HEK293 (cell line): ENCODE results near the gene EOMES.

Source experiments
- CTCF ChIA-PET: fragments of 350-600 bp; formaldehyde crosslinking; extraction: SDS; loops from one replicate; lab custom pipeline; 2021; ENCODE audit warnings: antibody characterized with exemption; lab: Yijun Ruan, JAX
- POLR2A ChIA-PET: fragments of 300-600 bp; formaldehyde crosslinking; extraction: SDS; loops from one replicate; lab custom pipeline; 2020; ENCODE audit warnings: antibody characterized with exemption, inconsistent platforms; lab: Yijun Ruan, JAX
- H3K27ac ChIP-seq: fragments of 200-500 bp; sonication (Bioruptor generic); 2 replicates; pipeline ENCODE4 v1.5.1; 2014; ENCODE audit warnings: low read depth, low read length, control low read depth, inconsistent platforms; ENCODE audit errors: extremely low read depth
- H3K36me3 ChIP-seq, 2 experiments: fragments of 200-500 bp in 1 of 2; sonication (Bioruptor generic) in 1 of 2; 1 replicate in 1 of 2; 2 replicates in 1 of 2; pipeline ENCODE4 v1.5.1; 2014 to 2017; ENCODE audit warnings: inconsistent platforms in 2 of 2, low read length in 2 of 2; ENCODE audit not compliant: control insufficient read depth in 2 of 2, insufficient read depth in 1 of 2
- H3K4me1 ChIP-seq: fragments of 200-500 bp; sonication (Bioruptor generic); 2 replicates; pipeline ENCODE4 v1.5.1; 2014; ENCODE audit warnings: mild to moderate bottlenecking, low read length, inconsistent platforms; ENCODE audit not compliant: control insufficient read depth, insufficient read depth
- H3K4me3 ChIP-seq: 2 replicates; pipeline ENCODE4 v1.5.1; 2011; ENCODE audit warnings: low read depth, mild to moderate bottlenecking, control low read depth, low read length, moderate library complexity
- H3K9me3 ChIP-seq: fragments of 200-500 bp; sonication (Bioruptor generic); 2 replicates; pipeline ENCODE4 v1.5.1; 2014; ENCODE audit warnings: low read depth, low read length, inconsistent platforms; ENCODE audit not compliant: control insufficient read depth, insufficient read depth
- KLF1 ChIP-seq: fragments of 450-650 bp; formaldehyde crosslinking; IDR thresholded peaks from 2 replicates; pipeline ENCODE4 v1.5.1; 2016; ENCODE audit warnings: missing biosample characterization, missing genetic modification characterization
- KLF8 ChIP-seq: fragments of 450-650 bp; formaldehyde crosslinking; IDR thresholded peaks from 2 replicates; pipeline ENCODE4 v1.5.1; 2016; ENCODE audit warnings: missing biosample characterization, missing genetic modification characterization
- MEIS1 ChIP-seq: sonication (generic); formaldehyde crosslinking; IDR thresholded peaks from 2 replicates; pipeline ENCODE4 v1.8.1; 2022; ENCODE audit warnings: missing genetic modification reagents, mild to moderate bottlenecking, borderline replicate concordance
- SETDB1 ChIP-seq: IDR thresholded peaks from one replicate; pipeline ENCODE4 v1.6.1; 2017; ENCODE audit warnings: mild to moderate bottlenecking, low read length, moderate library complexity, mixed read lengths; ENCODE audit not compliant: insufficient read length
- ZBTB7A ChIP-seq: fragments of 450-650 bp; formaldehyde crosslinking; IDR thresholded peaks from 2 replicates; pipeline ENCODE4 v1.5.1; 2016; ENCODE audit warnings: low read depth, missing biosample characterization, missing genetic modification characterization
- ZFP41 ChIP-seq: fragments of 450-650 bp; formaldehyde crosslinking; IDR thresholded peaks from 2 replicates; pipeline ENCODE4 v1.5.1; 2016; ENCODE audit warnings: missing biosample characterization, missing genetic modification characterization, borderline replicate concordance
- ZNF112 ChIP-seq: fragments of 450-650 bp; formaldehyde crosslinking; IDR thresholded peaks from 2 replicates; pipeline ENCODE4 v1.5.0; 2017; ENCODE audit warnings: missing biosample characterization, missing genetic modification characterization
- ZNF16 ChIP-seq: fragments of 450-650 bp; formaldehyde crosslinking; IDR thresholded peaks from 2 replicates; pipeline ENCODE4 v1.5.1; 2016; ENCODE audit warnings: low read depth, missing biosample characterization, missing genetic modification characterization
- ZNF175 ChIP-seq: fragments of 450-650 bp; formaldehyde crosslinking; IDR thresholded peaks from 2 replicates; pipeline ENCODE4 v1.5.1; 2016; ENCODE audit warnings: missing biosample characterization, missing genetic modification characterization
- ZNF2 ChIP-seq: fragments of 450-650 bp; formaldehyde crosslinking; IDR thresholded peaks from 2 replicates; pipeline ENCODE4 v1.5.1; 2016; ENCODE audit warnings: missing biosample characterization, missing genetic modification characterization
- ZNF223 ChIP-seq: fragments of 450-650 bp; formaldehyde crosslinking; IDR thresholded peaks from 2 replicates; pipeline ENCODE4 v1.5.1; 2016; ENCODE audit warnings: missing biosample characterization, missing genetic modification characterization
- ZNF23 ChIP-seq: fragments of 450-650 bp; formaldehyde crosslinking; IDR thresholded peaks from 2 replicates; pipeline ENCODE4 v1.5.1; 2016; ENCODE audit warnings: missing biosample characterization, missing genetic modification characterization, borderline replicate concordance
- ZNF394 ChIP-seq: fragments of 450-650 bp; formaldehyde crosslinking; IDR thresholded peaks from 2 replicates; pipeline ENCODE4 v1.5.1; 2016; ENCODE audit warnings: missing biosample characterization, missing genetic modification characterization, mild to moderate bottlenecking, moderate library complexity, borderline replicate concordance
- ZNF48 ChIP-seq: fragments of 450-650 bp; formaldehyde crosslinking; IDR thresholded peaks from 2 replicates; pipeline ENCODE4 v1.5.1; 2016; ENCODE audit warnings: missing biosample characterization, missing genetic modification characterization
- ZNF529 ChIP-seq: fragments of 450-650 bp; formaldehyde crosslinking; IDR thresholded peaks from 2 replicates; pipeline ENCODE4 v1.5.1; 2017; ENCODE audit warnings: missing genetic modification characterization, missing biosample characterization; ENCODE audit not compliant: insufficient replicate concordance
- ZNF530 ChIP-seq: fragments of 450-650 bp; formaldehyde crosslinking; IDR thresholded peaks from 2 replicates; pipeline ENCODE4 v1.5.1; 2016; ENCODE audit warnings: low read depth, missing biosample characterization, missing genetic modification characterization
- ZNF791 ChIP-seq: fragments of 450-650 bp; formaldehyde crosslinking; IDR thresholded peaks from 2 replicates; pipeline ENCODE4 v1.5.1; 2016; ENCODE audit warnings: missing biosample characterization, missing genetic modification characterization
- ZSCAN23 ChIP-seq: fragments of 450-650 bp; formaldehyde crosslinking; IDR thresholded peaks from 2 replicates; pipeline ENCODE4 v1.5.1; 2016; ENCODE audit warnings: missing biosample characterization, missing genetic modification characterization
- TF ChIP-seq, protein P1 (sequence below): fragments of 450-650 bp; formaldehyde crosslinking; IDR thresholded peaks from 2 replicates; pipeline ENCODE4 v1.5.1; 2016; ENCODE audit warnings: missing biosample characterization, missing genetic modification characterization, low read depth

EOMES gene

DNA sequence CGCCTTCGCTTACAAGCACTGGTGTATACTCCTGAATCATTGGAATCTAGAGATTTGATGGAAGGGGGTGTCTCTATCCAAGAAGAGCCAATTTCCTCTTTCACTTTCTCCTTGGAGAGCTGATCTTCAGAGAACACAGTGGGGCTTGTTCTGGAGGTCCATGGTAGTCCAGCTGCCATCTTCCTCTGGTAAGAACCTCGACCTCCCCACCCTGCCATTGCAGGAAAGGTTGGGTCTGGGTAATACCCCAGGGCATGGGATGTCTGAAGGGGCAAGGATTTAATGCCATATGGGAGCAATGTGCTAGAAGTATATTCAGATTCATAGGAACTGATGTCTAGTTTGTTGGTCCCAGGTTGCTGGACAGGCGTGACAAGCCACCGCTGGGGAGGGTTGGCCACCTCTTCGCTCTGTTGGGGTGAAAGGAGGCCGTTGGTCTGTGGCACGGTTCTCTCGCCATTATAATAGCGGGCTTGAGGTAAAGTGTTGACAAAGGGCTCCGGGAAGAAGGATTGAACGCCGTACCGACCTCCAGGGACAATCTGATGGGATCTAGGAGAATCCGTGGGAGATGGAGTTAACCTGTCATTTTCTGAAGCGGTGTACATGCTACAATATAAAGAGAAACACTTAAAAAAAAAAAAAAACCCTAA is 4.8 kb downstream of the EOMES start (continued):
- TF ChIP-seq ZFP41 (tag by site-specific recombination) (no peak), KLF8 (tag by site-specific recombination) (no peak), ZSCAN23 (no peak), ZNF791 (tag by site-specific recombination) (no peak), ZNF529 (tag by site-specific recombination) (no peak)
- TF ChIP-seq, protein P1, sequence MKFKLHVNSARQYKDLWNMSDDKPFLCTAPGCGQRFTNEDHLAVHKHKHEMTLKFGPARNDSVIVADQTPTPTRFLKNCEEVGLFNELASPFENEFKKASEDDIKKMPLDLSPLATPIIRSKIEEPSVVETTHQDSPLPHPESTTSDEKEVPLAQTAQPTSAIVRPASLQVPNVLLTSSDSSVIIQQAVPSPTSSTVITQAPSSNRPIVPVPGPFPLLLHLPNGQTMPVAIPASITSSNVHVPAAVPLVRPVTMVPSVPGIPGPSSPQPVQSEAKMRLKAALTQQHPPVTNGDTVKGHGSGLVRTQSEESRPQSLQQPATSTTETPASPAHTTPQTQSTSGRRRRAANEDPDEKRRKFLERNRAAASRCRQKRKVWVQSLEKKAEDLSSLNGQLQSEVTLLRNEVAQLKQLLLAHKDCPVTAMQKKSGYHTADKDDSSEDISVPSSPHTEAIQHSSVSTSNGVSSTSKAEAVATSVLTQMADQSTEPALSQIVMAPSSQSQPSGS (tag by site-specific recombination): no peak

DNA sequence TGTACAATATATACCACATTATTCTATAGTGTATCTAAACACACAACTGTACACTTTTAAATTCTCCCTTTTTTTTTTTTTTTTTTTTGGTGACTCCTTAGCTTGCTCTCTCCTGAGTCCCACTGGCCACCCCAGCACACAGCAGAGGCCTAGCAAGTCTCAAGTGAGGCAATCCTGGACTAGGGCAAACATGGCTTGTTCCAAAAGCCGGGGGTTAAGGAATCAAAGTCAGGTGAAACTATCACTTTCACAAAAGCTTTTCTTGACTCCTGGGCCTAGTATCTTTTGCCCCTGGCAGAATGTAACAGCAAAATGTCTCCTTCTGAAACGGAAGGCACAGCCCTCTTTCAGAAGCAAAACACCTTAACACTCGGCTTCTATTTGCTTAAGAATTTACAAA is 5.8 kb downstream of the EOMES start:
- CTCF ChIA-PET: interaction anchor here (0.8 kb wide), 1 partner anchor 10 kb away, joined by 4 read pairs; no protein-coding TSS in a partner anchor
- Histone ChIP-seq H3K4me3 (no peak overlapping the region), H3K36me3 (peaks cover 0 to 5% of the 10 kb centered on the region in 2 experiments; a peak in 1 of 3 replicates), H3K27ac (no peak overlapping the region), H3K9me3 (no peaks in the 10 kb centered on the region), H3K4me1 (no peaks in the 10 kb centered on the region)
- POLR2A ChIA-PET: no interaction called here
- no peak for TF ChIP-seq ZNF2 (tag by site-specific recombination)
- no peak for TF ChIP-seq ZNF530 (tag by site-specific recombination)
- TF ChIP-seq ZNF223 (tag by site-specific recombination): no peak
- no peak for TF ChIP-seq ZNF16 (tag by site-specific recombination)
- TF ChIP-seq ZNF112 (tag by site-specific recombination): no peak

DNA sequence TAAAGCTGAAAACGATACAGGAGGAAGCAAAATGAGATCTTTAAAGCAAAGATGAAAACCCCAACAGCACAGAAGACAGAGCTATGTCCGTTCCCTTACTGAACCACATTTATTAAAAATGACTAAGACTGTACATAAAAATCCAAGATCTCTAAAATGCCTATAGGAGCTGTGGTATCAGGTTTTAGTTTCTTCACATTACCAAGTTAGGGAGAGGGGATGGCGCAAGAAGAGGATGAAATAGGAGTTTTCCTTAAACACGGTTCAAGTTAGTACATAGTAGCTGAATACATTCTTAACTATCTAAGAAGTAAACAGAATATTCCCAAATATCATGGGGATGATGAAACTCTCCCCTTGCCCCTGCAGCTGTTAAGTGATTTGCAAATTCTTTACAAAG is 6.3 kb downstream of the EOMES start:
- ChIA-PET CTCF (interaction anchor here (0.8 kb wide), 1 partner anchor 9 kb away, joined by 4 read pairs; no protein-coding TSS in a partner anchor), POLR2A (no interaction called here)
- peaks cover 0 to 5% of the 10 kb centered on the region in 2 experiments; a peak in 1 of 3 replicates for H3K36me3 ChIP-seq
- no peak overlapping the region for H3K4me3 ChIP-seq
- no peaks in the 10 kb centered on the region for H3K9me3 ChIP-seq
- TF ChIP-seq ZBTB7A (tag by site-specific recombination) (no peak), ZNF394 (tag by site-specific recombination) (no peak), MEIS1 (CRISPR knock-in tag) (no peak), KLF1 (tag by site-specific recombination) (no peak), ZNF23 (tag by site-specific recombination) (no peak), SETDB1 (no peak), ZNF175 (no peak)
- no peak overlapping the region for H3K27ac ChIP-seq
- no peaks in the 10 kb centered on the region for H3K4me1 ChIP-seq

DNA sequence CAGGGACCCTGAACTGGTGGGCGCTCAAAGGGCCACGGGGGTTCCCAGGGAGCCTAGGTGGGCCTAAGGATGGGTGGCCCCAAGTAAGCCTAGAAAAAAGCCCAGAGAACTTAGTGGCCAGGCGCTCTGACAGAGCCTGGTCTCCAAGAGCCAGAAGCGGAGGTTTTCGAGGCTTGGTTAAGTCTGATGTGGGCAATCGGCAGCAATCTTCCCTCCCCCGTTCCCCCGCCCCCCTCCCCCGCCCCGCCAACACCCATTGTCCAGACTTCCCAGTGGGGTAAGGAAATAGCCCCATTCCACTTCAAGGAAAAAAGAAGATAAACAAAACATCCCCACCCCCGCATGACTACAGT is 6.7 kb downstream of the EOMES start:
- POLR2A ChIA-PET: no interaction called here
- CTCF ChIA-PET: interaction anchor here (0.8 kb wide), 1 partner anchor 9 kb away, joined by 4 read pairs; no protein-coding TSS in a partner anchor
- Histone ChIP-seq H3K4me3 (no peak overlapping the region), H3K9me3 (no peaks in the 10 kb centered on the region)
- no peak for TF ChIP-seq ZNF48
- TF ChIP-seq, all 188 proteins: peak for 0
- Histone ChIP-seq H3K27ac (no peak overlapping the region), H3K36me3 (peaks cover 0 to 5% of the 10 kb centered on the region in 2 experiments; a peak in 1 of 3 replicates), H3K4me1 (no peaks in the 10 kb centered on the region)
